Lower leg skin (tissue), 4 donors: ENCODE data around the gene ALDH1A1. TPM values are rescaled to one million over a fixed set of nuclear protein-coding genes. Genes with fewer than 3 reads are reported as not detected.

Source experiments
- DNase-seq, 2 donors: peaks; one replicate each; pipeline ENCODE4 v3.0.0-alpha.2; 2019; ENCODE audit warnings: low spot score in 2 of 2
- H3K4me3 ChIP-seq: fragments of 200-600 bp; sonication (generic); 2 replicates; pipeline ENCODE4 v1.5.1; 2017; ENCODE audit warnings: mild to moderate bottlenecking, low read depth; ENCODE audit not compliant: poor library complexity, severe bottlenecking
- CTCF ChIP-seq, 3 donors: fragments of 450-650 bp; IDR thresholded peaks; one replicate each; pipeline ENCODE4 v1.5.1; 2016; ENCODE audit warnings: antibody characterized with exemption in 3 of 3, mild to moderate bottlenecking in 3 of 3, moderate library complexity in 2 of 3
- POLR2A ChIP-seq, 2 donors: fragments of 450-650 bp; IDR thresholded peaks; one replicate each; pipeline ENCODE4 v1.6.1; 2016 to 2017; ENCODE audit warnings: antibody characterized with exemption in 2 of 2, mild to moderate bottlenecking in 1 of 2, moderate library complexity in 1 of 2
- whole genome bisulfite sequencing, 2 donors: methylation state at CpG; one replicate each; pipeline ENCODE4 v1.1.5; 2018; 5-methylcytosine and 5-hydroxymethylcytosine counted together
- intact Hi-C: fragments of 100-400 bp; cut with DNase I; formaldehyde crosslinking; loops from one replicate; pipeline ENCODE4 v1.15.0; 2023; ENCODE audit warnings: low total_unique reads
- total RNA-seq, 4 donors: library from RNA; depleted of rRNA; stranded (reverse); fragments of >200 nt; gene quantifications; one replicate each; pipeline ENCODE4 v1.1.0, GENCODE V29; 2016

Gene ALDH1A1
- total RNA-seq, 4 donors from 2014 or later, result 8.8 to 18.5 (median 13.1) TPM

GRCh38 chr9:72958485-72959281 is 5.8 kb upstream of the ALDH1A1 start:
- 96 to 97% methylated on average over 5 of the region's 5 CpGs for WGBS, 2 donors
- DNase-seq, result no peak
- H3K4me3 ChIP-seq, result no peak overlapping the region
- no peak for TF ChIP-seq POLR2A (IDR thresholded peaks at IDR 0.05)
- no peak for TF ChIP-seq CTCF (IDR thresholded peaks at IDR 0.05)
- intact Hi-C loops, result no loop called here

- WGBS, 2 donors, result 84 to 93% methylated on average over 1 of the region's 1 CpG
- TF ChIP-seq POLR2A (IDR thresholded peaks at IDR 0.05) (no peak), CTCF (IDR thresholded peaks at IDR 0.05) (no peak)
- no peak overlapping the region for H3K4me3 ChIP-seq
- no peak for DNase-seq
- intact Hi-C loops, result no loop called here
Observed at GRCh38 chr9:72955571-72955970, 2.7 kb upstream of the ALDH1A1 start.

- no peak overlapping the region for H3K4me3 ChIP-seq
- intact Hi-C loops, result no loop called here
- DNase-seq, result no peak
- TF ChIP-seq POLR2A (IDR thresholded peaks at IDR 0.05), result no peak
- TF ChIP-seq CTCF (IDR thresholded peaks at IDR 0.05), result no peak
- 73 to 78% methylated on average over 2 of the region's 2 CpGs for WGBS, 2 donors
Observed at GRCh38 chr9:72955126-72955455, 2.2 kb upstream of the ALDH1A1 start.

- intact Hi-C loops, result no loop called here
- DNase-seq, result peak; percentile 53 to 83
Observed at GRCh38 chr9:72954431-72955125, 1.7 kb upstream of the ALDH1A1 start.

GRCh38 chr9:72952381-72952690 is 517 bp downstream of the ALDH1A1 start:
- 37 to 44% methylated on average over 3 of the region's 3 CpGs for WGBS, 2 donors
- DNase-seq, result no peak
- no peak overlapping the region for H3K4me3 ChIP-seq
- no peak for TF ChIP-seq CTCF (IDR thresholded peaks at IDR 0.05)
- TF ChIP-seq POLR2A (IDR thresholded peaks at IDR 0.05), result no peak
- intact Hi-C loops, result no loop called here

More at GRCh38 chr9:72954431-72955125, 1.7 kb upstream of the ALDH1A1 start:
- no peak for TF ChIP-seq POLR2A (IDR thresholded peaks at IDR 0.05)
- no peak for TF ChIP-seq CTCF (IDR thresholded peaks at IDR 0.05)
- no peak overlapping the region for H3K4me3 ChIP-seq
- WGBS, 2 donors, result 47 to 63% methylated on average over 4 of the region's 4 CpGs
